ENCODE data around the gene MKNK1. TPM values are rescaled to one million over a fixed set of nuclear protein-coding genes. Genes with fewer than 3 reads are reported as not detected.

The MKNK1 gene
- total and polyA plus RNA-seq, 2 of the 4 experiments (the other 2 are of a cell fraction): 14.3 to 35.2 TPM

DNA sequence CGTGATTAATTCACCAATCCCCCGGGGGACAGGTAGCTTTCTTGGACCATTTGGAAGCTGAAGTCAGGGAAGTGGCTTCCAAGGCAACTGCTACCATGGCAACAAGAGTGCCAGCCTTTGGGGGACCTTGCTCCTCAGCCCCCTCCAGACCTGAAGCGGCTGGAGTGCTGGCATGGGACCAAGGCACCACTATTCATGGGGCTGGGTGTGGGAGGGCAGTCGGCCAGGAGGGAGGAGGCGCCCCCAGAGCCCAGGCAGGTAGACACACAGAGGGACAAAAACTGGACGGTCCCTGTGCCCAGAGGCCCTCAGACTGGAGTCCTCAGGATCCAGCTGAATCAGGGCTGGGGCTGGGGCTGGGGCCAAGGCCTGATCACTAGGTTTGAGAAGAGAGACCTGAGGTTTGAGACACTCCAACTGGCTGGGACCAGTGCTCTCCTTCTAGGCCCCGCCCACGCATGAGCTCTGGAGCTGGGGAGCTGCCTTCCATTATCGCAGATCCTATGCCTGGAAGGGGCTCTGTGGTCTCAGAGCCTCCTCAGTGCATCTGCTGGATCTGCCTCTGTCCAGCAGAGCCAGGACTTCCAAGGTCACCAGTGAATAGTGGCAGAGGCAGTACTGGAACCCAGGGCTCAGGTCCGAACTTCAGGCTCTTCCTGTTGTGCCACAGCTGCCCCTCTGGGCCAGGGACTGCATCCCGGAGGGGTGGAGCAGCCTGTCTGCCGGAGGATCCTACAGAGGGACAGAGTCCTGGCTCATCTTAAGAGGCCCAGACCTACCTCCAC is 49.3 kb downstream of the MKNK1 start:
- Histone ChIP-seq H3K56ac (ENCODE audit: extremely low read depth, insufficient read depth, low read length) (no peak overlapping the region), H2BK5ac (ENCODE audit: low read depth, low read length, poor library complexity, severe bottlenecking) (no peak overlapping the region), H3K4me2 (ENCODE audit: low read depth, low read length) (no peak overlapping the region), H3K9me1 (ENCODE audit: insufficient read depth, low read length) (no peaks in the 10 kb centered on the region; the same call in 1 of the 2 replicates), H2BK15ac (ENCODE audit: low read depth, low read length) (no peak overlapping the region), H4K8ac (ENCODE audit: low read depth in 2 of 2, low read length in 2 of 2) (no peak overlapping the region), H3K4me3 (ENCODE audit: insufficient read depth, low read depth, low read length) (no peak overlapping the region), H3K27me3 (ENCODE audit: control insufficient read depth, insufficient read depth, low read length) (peaks cover 25% of the 10 kb centered on the region), H4K5ac (ENCODE audit: low read depth, low read length) (no peak overlapping the region), H3K36me3 (ENCODE audit: control insufficient read depth, insufficient read depth, low read length) (peaks cover 7% of the 10 kb centered on the region; the same call in 1 of the 2 replicates), H3K18ac (ENCODE audit: low read depth, low read length) (no peak overlapping the region), H2AFZ (replicated peaks; ENCODE audit: low read length, poor library complexity) (peak overlapping the region; percentile 21), H2AK9ac (replicated peaks; ENCODE audit: low read depth, low read length, poor library complexity) (peak overlapping the region; percentile 28), H3K4ac (ENCODE audit: low read depth, low read length) (no peak overlapping the region), H3K79me1 (ENCODE audit: low read depth in 1 of 2, low read length in 2 of 2) (no peaks in the 10 kb centered on the region), H4K20me1 (ENCODE audit: insufficient read depth, low read length) (no peaks in the 10 kb centered on the region), H3K27ac (ENCODE audit: insufficient read depth, low read length) (no peak overlapping the region), H2BK20ac (ENCODE audit: low read depth, low read length) (no peak overlapping the region), H4K91ac (ENCODE audit: insufficient read depth, low read depth, low read length) (no peak overlapping the region), H3K4me1 (ENCODE audit: control insufficient read depth, insufficient read depth, low read length) (no peaks in the 10 kb centered on the region), H3K9ac (ENCODE audit: low read depth, low read length) (no peak overlapping the region), H3K23ac (ENCODE audit: low read depth, low read length) (no peak overlapping the region), H3K14ac (replicated peaks; ENCODE audit: low read depth, low read length) (no peak overlapping the region), H2BK120ac (ENCODE audit: low read depth, low read length) (no peak overlapping the region), H2AK5ac (ENCODE audit: low read depth, low read length) (no peak overlapping the region), H3K9me3 (ENCODE audit: control insufficient read depth, insufficient read depth, low read length) (no peaks in the 10 kb centered on the region)
- POLR2A ChIA-PET (ENCODE audit: unreplicated experiment): no interaction called here
- in situ Hi-C loops (cut with MboI; ENCODE audit: low sequenced_read_pairs) (no loop called here), dilution Hi-C loops (cut with HindIII; ENCODE audit: low sequenced_read_pairs, unreplicated experiment) (no loop called here), intact Hi-C loops (cut with micrococcal nuclease) (no loop called here)
- ATAC-seq (ENCODE audit: low read depth) (no peak), DNase-seq (no peak)
- BruUV-seq (replicated peaks): no TSS peak
- 83% methylated on average over 7 of the region's 12 CpGs; no CpG with 5 or more reads in 1 of the 2 experiments for WGBS, 2 experiments (ENCODE audit: extremely low coverage in 2 of 2, insufficient read length in 1 of 2)
- CTCF ChIA-PET: no interaction called here
- TF ChIP-seq RAD21 (IDR thresholded peaks at IDR 0.05; ENCODE audit: low read length): no peak
- TF ChIP-seq, protein P1, sequence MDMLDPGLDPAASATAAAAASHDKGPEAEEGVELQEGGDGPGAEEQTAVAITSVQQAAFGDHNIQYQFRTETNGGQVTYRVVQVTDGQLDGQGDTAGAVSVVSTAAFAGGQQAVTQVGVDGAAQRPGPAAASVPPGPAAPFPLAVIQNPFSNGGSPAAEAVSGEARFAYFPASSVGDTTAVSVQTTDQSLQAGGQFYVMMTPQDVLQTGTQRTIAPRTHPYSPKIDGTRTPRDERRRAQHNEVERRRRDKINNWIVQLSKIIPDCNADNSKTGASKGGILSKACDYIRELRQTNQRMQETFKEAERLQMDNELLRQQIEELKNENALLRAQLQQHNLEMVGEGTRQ (IDR thresholded peaks at IDR 0.05; ENCODE audit: low read depth, low read length): no peak
- no peak for TF ChIP-seq MAZ (IDR thresholded peaks at IDR 0.05; ENCODE audit: borderline replicate concordance, low read depth, low read length)
- TF ChIP-seq MAFK (IDR thresholded peaks at IDR 0.05; ENCODE audit: low read depth, low read length): no peak
- TF ChIP-seq CEBPB (IDR thresholded peaks at IDR 0.05; ENCODE audit: low read depth, low read length): no peak
- TF ChIP-seq BHLHE40 (IDR thresholded peaks at IDR 0.05; ENCODE audit: low read depth, low read length): no peak
- no peak for TF ChIP-seq CHD1 (IDR thresholded peaks at IDR 0.05; ENCODE audit: low read depth, low read length)
- TF ChIP-seq POLR2A (IDR thresholded peaks at IDR 0.05; ENCODE audit: low read depth, low read length): no peak

Data from IMR-90 (cell line).